Activated CD4-positive, alpha-beta T cell treated with anti-CD3 and anti-CD28 coated beads for 1 hour (primary cell): ENCODE data around the gene CISD3.

Source experiments
- DNase-seq: peaks from one replicate; pipeline ENCODE4 v3.0.0-alpha.2; 2020

Gene CISD3

DNA sequence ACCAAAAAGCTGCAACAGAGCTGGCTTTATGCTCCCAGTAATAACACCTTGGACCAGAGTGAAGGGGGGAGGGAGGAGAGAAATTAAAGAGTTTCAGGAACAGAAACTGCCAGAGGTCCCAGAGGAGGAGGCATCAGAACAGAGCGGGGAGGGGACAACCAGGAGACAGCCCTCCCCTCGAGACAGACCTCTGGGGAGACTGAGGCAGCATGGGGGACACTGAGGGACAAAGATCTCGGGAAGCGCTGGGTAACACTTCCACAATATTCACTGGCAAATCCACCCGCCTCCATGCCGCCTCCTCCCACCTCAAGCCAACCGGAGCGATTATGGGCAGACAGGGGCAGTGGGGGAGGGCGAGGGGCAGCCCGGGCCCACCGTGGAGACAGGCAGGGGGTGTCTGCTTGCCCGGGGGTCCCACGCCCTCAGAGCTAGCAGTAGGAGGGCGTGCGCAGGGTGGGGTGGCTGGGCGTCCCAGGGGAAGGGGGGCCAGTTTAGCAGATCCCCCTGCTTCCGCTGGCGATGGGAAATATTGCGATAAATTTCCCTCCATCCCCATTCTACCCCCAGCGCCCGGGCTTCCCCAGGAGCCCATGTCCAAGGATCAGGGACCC lies 16.8 kb downstream of the CISD3 start:
- DNase-seq = no peak

DNA sequence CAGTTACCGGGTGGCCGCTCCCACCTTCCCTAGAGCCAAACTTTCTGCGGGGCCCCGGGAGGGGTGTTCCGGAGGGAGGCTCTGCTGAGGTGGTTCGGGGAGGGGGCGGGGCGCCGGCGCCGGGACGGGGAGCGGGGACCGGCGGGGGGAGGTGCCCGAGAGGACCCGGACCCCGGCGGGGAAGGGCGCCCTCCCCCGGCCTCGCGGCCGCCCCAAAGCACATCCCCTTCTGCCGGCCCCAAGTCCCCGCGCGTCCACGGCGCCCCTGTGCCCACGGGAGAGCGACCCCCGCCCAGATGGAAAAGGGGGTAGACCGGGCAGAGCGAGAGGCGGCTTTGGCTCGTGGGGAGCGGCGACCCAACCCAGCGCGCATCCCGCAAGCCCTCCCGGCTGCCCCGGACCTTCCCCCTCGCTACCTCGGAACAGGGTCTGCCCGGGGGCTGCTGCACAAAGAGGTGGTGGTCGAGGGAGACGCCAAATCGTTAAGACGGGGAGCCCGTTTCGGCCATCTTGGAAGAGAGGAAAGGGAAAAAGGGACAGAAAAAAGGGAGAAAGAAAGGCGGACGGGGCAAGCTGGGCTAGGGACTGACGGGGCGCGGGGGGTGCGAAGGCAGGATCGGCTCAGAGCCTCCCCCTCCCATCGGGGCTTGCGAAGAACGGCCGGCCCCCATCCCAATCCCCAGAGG lies 17.5 kb downstream of the CISD3 start:
- no peak for DNase-seq

DNA sequence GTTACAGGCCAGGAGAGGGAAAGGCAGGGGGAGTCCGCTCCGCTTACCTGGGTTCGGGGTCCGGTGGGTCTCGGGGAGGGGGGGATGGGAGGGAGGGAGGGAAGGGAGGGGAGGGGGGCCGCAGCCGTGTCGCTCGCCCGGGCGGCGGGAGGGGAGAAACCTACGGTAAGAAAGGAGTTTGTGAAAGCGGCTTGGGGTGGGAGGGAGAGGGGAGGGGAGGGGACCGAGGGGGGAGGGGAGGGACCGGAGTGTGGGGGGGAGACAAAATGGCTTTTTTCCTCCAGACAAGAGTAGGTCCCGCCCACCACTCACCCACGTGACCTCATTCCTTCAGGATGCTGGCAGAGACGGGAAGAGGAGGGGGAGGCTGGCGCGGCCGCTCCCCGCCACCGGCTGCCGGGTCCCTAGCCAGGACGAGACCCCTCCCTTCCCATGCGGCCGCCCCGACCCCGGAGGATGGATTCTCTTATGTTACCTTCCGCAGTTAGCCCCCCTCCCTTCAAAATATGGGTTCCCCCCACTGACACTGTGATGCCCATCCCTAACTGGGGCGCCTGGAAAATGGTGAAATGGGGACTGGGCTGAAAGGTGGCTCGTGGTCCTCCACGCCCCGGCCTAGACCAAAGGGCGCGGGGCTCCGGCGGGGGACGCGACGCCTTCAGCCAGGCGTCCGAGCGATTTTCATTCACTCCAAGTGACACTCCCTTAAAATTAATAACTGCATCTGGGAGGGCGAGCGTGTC lies 18.2 kb downstream of the CISD3 start, which contains the start of gene PCGF2:
Gene PCGF2, minus strand, starts transcription at position 188 of the 743 bp plus-strand sequence. CDS start 7,934 bp downstream, outside the sequence.
- DNase-seq = no peak

DNA sequence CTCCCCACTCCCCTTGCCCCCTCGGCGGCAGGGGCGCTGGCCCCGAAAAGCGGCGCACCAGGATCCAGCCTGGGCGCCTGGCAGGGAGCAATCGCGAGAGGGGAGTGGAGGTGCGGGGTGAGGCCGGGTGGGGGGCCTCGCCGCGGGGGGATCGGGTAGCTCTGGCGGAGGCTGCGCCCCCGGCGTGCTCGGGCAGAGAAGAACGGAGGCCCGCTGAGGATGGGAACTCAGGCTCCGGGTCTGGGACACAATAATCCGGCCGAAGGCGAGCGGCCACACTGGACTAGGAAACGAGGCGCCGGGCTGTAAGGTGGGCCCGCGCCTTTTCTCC lies 18.7 kb downstream of the CISD3 start:
- DNase-seq = no peak

DNA sequence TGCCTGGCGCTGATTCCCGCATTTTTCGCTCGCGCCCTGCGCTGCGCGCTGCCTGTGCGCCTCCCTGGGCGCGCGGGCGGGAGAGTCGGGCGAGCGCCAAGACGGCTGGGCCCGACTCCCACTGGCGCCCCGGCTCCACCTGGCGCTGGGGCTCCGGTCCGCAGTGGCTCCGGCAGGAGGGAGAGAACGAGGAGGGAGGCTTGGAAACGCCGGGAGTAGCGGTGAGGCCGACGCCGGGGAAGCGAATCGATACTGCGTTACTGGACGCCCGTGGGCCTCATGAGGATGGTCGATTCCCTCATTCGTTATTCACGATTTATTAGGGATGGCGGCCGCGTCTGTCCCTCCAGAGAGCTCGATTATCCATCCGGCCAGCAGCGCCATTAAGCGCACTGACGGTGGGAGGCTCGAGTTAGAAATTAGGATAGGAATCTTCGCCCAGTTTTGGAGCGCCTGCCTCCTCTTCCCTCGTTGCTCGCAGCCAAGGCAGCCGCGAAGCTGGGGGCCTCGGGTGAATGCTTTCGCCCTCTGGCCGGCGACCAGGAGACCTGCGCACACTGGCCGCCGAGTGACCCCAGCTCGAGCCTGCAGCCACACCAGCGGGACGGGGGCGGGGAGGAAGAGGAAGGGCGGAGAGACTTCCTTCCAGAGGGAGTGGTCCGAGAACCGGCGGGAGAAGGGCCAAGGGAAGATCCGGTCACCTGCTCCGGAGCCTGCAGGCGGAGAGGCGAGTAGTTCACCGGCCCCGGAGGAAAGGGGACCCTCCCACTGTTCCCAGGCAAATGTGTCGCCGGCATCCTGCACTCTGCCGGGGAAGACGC lies 19.3 kb downstream of the CISD3 start:
- DNase-seq = no peak

- DNase-seq = no peak
These were observed 19.8 kb downstream of the CISD3 start for GRCh38 chr17:38750044-38750311.

GRCh38 chr17:38750312-38751121 lies 20.4 kb downstream of the CISD3 start:
- no peak for DNase-seq

DNA sequence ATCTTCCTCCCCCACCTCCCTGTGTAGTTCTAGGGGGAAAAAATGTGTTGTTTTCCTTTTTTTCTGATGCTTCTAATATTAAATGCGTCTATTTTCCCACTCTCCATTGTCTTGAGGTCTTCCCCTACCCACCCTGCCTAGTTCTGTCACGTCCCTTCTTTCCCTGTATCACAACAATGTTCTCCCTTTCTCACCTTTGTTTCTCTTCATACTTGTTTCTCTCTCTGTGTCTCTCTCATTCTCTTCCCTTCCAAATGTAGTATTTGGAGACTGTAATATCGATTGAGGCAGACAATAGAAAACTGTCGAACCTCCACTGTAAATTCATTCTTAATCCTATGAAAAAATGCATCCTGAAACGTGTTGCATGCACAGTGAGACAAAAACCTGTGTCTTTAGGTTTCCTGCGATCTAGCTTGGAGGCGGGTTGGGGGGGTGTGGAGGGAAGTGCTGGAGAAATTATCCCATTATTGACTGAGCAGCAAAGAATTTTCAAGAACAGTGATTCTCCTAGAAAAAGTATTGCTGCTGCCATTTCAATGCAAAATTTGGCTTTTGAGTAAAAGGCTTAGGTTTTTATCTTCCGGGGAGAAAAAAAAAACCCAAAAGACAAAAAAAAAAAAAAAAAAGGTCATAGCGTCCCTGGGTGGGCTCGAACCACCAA lies 21.1 kb downstream of the CISD3 start:
- DNase-seq = no peak

DNA sequence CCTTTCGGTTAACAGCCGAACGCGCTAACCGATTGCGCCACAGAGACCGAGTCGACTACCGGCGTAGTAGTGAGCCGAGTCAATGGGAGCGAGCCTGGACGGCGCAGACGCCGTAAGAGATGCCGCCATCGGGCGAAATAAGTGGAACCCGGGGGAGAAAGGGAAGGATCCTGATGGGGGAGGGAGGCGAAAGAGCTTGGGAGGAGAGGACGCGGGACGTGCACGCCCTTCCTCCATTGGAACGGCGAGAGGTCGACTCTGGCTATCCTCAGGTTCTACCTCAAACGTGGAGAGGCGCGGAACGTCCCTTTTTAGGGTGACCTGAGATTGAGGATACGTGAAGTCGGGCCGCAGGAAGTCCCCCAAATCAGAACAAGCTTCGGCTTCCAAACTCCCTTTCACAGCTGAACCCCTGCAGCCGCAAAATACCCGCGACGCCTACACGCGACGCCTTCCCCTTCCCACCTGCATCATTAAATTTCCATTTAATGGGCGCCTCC lies 21.7 kb downstream of the CISD3 start:
- DNase-seq = peak; percentile 77

- DNase-seq = peak; percentile 92
These were observed 22.3 kb downstream of the CISD3 start, which contains the start of gene PSMB3 for GRCh38 chr17:38752308-38753070. Gene PSMB3, plus strand, starts transcription at chr17:38752741. Its CDS starts 86 bp downstream, at chr17:38752827.

DNA sequence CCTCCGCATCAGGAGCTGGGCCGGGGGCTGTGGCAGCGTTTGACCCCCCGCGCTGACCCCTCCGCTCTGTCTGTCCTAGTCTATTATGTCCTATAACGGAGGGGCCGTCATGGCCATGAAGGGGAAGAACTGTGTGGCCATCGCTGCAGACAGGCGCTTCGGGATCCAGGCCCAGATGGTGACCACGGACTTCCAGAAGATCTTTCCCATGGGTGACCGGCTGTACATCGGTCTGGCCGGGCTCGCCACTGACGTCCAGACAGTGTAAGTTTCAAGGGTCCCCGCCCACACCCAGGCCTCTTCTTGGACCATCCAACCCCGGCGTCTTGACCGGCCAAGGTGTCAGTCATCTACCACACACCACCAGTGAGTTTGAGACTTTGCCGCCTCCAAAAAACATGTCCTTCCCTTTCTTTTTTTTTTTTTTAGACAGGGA lies 22.9 kb downstream of the CISD3 start:
- no peak for DNase-seq

DNA sequence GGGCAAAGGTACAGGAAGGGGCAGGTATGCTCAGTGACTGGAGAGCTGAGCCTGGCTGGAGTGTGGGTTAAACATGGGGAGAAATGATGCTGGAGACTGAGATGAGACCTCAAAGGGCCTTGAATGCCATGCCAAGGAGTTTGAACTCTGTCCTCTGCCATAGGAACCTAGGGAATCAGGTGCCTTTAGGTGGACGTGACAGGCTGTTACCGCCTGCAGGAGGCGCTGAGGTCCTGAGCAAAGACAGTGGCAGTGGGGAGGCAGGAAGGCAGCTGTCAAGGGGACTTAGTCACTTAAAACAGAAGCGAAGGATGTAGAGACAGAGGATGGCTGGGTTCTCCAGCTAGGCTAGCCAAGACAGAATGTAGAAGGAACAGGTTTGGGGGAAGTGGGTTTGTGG lies 31.5 kb downstream of the CISD3 start:
- DNase-seq = no peak

GRCh38 chr17:38762231-38762630 lies 32.1 kb downstream of the CISD3 start:
- DNase-seq = no peak

DNA sequence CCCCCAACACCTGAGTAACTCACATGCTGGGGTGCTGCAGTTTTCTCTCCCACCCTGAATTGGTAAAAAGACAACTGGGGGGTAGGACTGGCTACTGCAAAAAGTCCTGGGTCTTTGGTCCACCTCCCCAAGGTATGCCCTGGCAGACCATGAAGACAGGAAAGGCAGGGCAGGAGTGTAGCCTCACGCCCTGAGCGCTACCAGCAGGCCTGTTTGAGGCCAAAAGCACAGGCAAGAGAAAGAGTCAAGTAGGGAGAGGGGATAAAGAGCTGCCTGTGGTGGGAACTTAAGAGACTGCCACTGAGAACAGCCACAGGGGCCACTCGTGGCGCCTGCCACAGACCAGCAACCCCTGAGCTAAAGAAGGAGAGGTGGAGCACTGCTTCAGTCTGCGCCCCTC lies 36.2 kb downstream of the CISD3 start:
- DNase-seq = no peak

DNA sequence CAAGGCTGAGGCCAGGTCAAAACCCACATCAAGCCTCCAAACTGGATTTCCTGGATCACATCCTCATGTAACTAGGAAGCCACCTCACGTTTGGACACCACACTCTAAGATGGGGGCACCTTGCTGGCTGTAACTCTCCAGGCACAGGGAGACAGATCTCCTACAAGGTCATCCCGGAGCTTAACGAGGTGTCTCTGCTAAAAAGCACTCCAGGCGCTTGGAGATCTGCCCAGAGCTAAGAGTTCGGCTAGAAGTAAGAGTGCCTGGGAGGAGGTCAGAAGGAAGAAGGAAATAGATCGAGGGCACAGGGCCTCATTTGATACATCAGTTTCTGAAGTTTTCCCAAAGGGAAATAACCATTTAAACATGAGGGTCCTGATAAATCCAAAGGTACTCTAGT lies 38.3 kb downstream of the CISD3 start:
- no peak for DNase-seq

DNA sequence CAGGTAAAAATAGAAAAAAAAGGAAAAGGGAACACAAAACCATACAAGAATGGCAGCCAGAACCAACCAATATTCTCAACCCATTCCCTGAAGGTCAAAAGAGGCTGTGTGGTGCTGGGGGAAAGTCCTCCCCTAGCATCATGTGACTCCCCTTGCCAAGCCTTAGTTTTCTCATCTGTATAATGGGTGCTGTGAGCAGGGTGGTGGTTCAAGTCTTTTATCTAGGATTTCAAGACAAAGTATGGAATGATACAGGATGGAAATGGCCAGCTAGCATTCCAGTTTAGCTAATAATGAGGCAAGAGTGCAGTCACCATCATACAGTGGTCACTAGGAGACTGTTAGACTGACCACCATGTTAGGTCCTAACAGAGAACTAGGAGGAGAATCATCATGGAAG lies 43.1 kb downstream of the CISD3 start:
- no peak for DNase-seq

GRCh38 chr17:38777641-38778250 lies 47.6 kb downstream of the CISD3 start:
- no peak for DNase-seq

- no peak for DNase-seq
These were observed 50.0 kb downstream of the CISD3 start for GRCh38 chr17:38779965-38780752.

DNA sequence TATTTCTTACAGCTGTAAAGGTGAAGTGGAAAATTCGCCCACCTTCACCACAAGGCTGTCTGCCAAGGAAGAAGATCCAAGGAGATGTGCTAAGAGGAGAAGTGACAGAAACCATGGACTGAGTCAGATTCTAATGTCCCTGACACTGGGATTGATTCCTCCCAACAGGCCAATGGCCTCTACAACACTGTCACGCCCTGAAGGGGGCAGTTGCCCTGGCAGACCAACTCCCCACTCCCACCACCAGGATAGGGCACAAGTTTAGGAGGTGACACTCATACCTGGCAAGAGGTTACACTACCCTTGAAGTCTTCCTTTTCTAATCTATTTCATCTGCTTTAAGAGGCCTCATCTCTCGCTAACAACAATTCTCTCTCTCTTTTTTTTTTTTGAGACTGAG lies 53.1 kb downstream of the CISD3 start:
- no peak for DNase-seq
